ENCODE results near the gene LCE1A.

GRCh38 chr1:152836870-152837269, 9.6 kb downstream of the LCE1A start:
- TF ChIP-seq CTCF (conservative IDR thresholded peaks at IDR 0.05) (no peak), EZH2 (IDR thresholded peaks at IDR 0.05; ENCODE audit: low read depth) (no peak)
